Left kidney (tissue), 2 donors: Measurements from ENCODE around the gene PDGFD. TPM values are rescaled to one million over a fixed set of nuclear protein-coding genes. Genes with fewer than 3 reads are reported as not detected.
"Not testable (repeated sequence)": the region's sequence is repeated elsewhere in the genome, so short reads cannot be mapped to it uniquely, and the experiment has no call there.

Experiments used
- DNase-seq: peaks from one replicate; pipeline ENCODE4 v3.0.0-alpha.2; 2013
- polyA plus RNA-seq: library from polyadenylated mRNA; unstranded; fragments of 120-200 nt; gene quantifications from one replicate; pipeline ENCODE4 v1.2.1, GENCODE V29; 2013; ENCODE audit not compliant: insufficient read length

The PDGFD gene
- polyA plus RNA-seq, 1 donor, result 23.4 TPM

GRCh38 chr11:104054911-104055529, 108.9 kb downstream of the PDGFD start:
- no peak for DNase-seq

GRCh38 chr11:104053743-104054478, 110.0 kb downstream of the PDGFD start:
- no peak for DNase-seq

GRCh38 chr11:104051778-104052177, 112.2 kb downstream of the PDGFD start:
- no peak for DNase-seq

- DNase-seq, result no peak
Measured at GRCh38 chr11:104049116-104049515, 114.8 kb downstream of the PDGFD start.

- DNase-seq, result not testable (repeated sequence)
Measured at GRCh38 chr11:104046858-104047257, 117.1 kb downstream of the PDGFD start.

- no peak for DNase-seq
Measured at GRCh38 chr11:104046331-104046730, 117.6 kb downstream of the PDGFD start.

- no peak for DNase-seq
Measured at GRCh38 chr11:104043678-104044239, 120.2 kb downstream of the PDGFD start.

- DNase-seq, result no peak
Measured at GRCh38 chr11:104043142-104043541, 120.8 kb downstream of the PDGFD start.

GRCh38 chr11:104041792-104042191, 122.2 kb downstream of the PDGFD start:
- no peak for DNase-seq

- no peak for DNase-seq
Measured at GRCh38 chr11:104036995-104037394, 127.0 kb downstream of the PDGFD start.

- DNase-seq, result no peak
Measured at GRCh38 chr11:104036588-104036987, 127.4 kb downstream of the PDGFD start, which contains the start of gene DDI1. Gene DDI1, plus strand, starts transcription at chr11:104036640. Its CDS starts 183 bp downstream, at chr11:104036823.

GRCh38 chr11:104033561-104033960, 130.4 kb downstream of the PDGFD start:
- no peak for DNase-seq

GRCh38 chr11:104033134-104033533, 130.8 kb downstream of the PDGFD start:
- no peak for DNase-seq

- DNase-seq, result no peak
Measured at GRCh38 chr11:104028476-104029263, 135.3 kb downstream of the PDGFD start.

- no peak for DNase-seq
Measured at GRCh38 chr11:104024572-104024971, 139.4 kb downstream of the PDGFD start.

GRCh38 chr11:104015649-104016415, 148.1 kb downstream of the PDGFD start:
- DNase-seq, result no peak

- DNase-seq, result no peak
Measured at GRCh38 chr11:104011044-104011443, 152.9 kb downstream of the PDGFD start.

- DNase-seq, result no peak
Measured at GRCh38 chr11:104009744-104010143, 154.2 kb downstream of the PDGFD start.

- DNase-seq, result no peak
Measured at GRCh38 chr11:104005234-104005855, 158.6 kb downstream of the PDGFD start.

GRCh38 chr11:104003491-104003890, 160.5 kb downstream of the PDGFD start:
- no peak for DNase-seq

GRCh38 chr11:104001561-104002056, 162.3 kb downstream of the PDGFD start:
- DNase-seq, result no peak
